Posterior vena cava (tissue), 2 donors: Measurements from ENCODE around the gene HYCC2. TPM values are rescaled to one million over a fixed set of nuclear protein-coding genes. Genes with fewer than 3 reads are reported as not detected.
"Not testable (repeated sequence)": the region's sequence is repeated elsewhere in the genome, so short reads cannot be mapped to it uniquely, and the experiment has no call there.

Source experiments
- DNase-seq: peaks from one replicate; pipeline ENCODE4 v3.0.0-alpha.2; 2020; ENCODE audit warnings: low spot score
- intact Hi-C, 2 donors: fragments of 100-400 bp; cut with DNase I; formaldehyde crosslinking; loops; one replicate each; pipeline versions ENCODE4 v1.14.1 to v1.14.2; 2022 to 2023
- total RNA-seq, 2 donors: library from RNA; stranded (reverse); fragmentation: NEBNext Ultra II Directional; extraction: Animal tissue kit (Norgen Biotek cat#: 25700); gene quantifications; one replicate each; pipeline ENCODE4 v1.2.1, GENCODE V29; 2021
- donor health status: DM: yes; HTN: yes; CAD: no.
- donor health status: DM: yes; HTN: yes; CAD: no.

HYCC2 gene
- total RNA-seq, 2 donors from 2014 or later = 21.2 to 21.5 TPM

DNA sequence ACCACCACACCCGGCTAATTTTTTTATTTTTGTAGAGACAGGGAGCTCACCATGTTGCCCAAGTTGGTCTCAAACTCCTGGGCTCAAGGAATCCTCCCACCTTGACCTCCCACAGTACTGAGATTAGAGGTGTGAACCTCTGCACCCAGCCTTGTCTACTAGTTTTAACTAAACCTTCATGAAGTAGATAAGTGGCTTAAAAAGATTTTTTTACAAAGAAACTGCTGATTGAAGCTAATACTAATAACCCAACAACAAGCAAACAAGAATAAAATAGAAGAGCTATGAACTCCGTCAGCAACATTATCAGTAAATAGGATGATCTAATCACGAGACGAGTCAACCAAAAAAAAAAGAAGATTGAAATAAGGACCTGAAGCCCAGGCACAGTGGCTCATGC, 19.1 kb upstream of the HYCC2 start:
- intact Hi-C loops = no loop called here
- no peak for DNase-seq

DNA sequence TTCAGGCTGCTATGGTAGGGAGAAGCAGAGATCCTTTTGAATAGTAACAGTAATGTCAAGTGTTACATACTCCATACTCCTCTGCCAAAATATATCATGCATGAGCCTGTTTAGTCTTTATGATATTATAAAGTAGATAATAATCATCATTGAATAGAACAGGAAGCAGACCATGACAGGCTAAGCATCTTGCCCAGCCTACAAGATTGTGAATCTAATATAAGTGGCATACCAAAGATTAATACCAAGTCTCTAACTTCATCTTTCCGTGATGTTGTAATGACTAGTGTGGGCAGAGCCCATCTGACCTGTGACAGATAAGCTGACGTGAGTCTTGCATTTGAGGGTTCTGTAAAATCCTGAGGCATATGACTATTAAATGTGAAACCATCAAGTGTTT, 13.4 kb upstream of the HYCC2 start:
- intact Hi-C loops = no loop called here
- DNase-seq = no peak

DNA sequence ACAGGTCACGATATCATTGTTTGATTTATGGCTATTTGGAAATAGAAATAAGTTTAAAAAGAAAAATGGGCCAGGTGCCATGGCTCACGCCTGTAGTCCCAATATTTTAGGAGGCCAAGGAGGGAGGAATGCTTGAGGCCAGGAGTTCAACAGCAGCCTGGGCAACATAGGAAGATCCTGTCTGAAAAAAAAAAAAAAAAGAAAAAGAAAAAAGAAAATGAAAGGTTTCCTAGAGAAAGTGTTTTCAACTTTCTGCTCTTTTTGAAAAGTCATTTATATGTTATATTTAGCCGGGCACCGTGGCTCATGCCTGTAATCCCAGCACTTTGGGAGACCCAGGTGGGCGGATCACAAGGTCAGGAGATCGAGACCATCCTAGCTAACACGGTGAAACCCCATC, 3.5 kb upstream of the HYCC2 start:
- intact Hi-C loops = no loop called here
- DNase-seq = no peak

DNA sequence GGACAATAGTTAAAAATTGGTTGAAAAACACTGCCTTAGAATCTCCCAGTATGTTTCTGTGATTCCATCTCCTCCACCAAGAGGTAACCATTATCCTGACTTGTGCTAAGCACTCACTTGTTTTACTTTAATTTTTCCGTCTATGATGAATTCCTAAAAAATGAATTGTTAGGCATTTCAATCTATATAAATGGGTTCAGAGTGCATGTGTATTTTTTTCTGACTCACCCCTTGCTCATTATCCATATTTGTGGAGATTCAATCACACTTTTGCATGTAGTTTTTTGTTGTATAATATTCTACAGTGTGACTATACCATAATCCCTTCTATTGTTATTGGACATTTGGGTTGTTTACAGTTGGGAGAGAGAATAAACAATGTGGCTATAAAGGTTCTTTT, 1.6 kb upstream of the HYCC2 start:
- DNase-seq = no peak
- intact Hi-C loops = no loop called here

DNA sequence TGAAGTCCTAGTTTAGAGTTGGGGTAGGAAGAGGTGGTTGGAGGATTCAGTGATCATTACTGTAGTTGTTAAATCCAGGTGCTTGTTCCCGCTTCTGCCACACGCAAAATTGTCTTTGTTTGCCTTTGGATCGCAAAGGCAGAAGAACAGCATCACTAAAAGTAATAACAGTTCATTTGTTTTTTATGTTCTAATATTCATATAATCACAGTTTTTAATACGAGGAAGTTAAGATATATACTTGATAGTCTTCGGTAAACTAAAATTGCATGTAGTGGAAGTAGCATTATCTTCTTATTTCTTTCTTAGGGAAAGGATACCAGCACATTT, 695 bp upstream of the HYCC2 start:
- no peak for DNase-seq
- intact Hi-C loops = no loop called here

DNA sequence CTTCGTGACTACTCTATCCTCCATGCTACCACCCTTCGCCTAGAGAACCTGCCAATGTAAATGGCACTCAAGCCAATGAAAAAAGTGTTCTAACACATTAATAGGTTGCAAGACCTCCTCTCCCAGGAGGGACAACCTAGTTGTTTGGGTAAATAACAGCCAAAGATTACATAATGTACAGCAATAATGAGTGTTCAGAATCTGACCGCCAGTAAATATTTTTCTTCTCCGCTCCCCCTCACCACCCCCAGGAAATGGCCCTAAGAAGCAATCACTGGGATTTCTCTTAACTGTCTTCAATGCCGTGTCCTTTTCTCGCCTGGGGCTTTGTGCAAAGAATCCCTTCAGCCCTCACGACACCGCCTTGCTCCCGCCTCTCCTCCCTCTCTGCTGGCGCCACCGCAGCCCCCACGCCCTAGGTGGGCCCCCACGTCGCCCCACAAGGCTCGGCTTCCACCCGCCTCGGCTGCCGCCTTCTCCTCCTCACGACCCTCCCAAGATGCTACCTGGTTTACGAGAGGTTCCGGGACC, 458 bp downstream of the HYCC2 start:
- DNase-seq = no peak
- intact Hi-C loops = no loop called here

DNA sequence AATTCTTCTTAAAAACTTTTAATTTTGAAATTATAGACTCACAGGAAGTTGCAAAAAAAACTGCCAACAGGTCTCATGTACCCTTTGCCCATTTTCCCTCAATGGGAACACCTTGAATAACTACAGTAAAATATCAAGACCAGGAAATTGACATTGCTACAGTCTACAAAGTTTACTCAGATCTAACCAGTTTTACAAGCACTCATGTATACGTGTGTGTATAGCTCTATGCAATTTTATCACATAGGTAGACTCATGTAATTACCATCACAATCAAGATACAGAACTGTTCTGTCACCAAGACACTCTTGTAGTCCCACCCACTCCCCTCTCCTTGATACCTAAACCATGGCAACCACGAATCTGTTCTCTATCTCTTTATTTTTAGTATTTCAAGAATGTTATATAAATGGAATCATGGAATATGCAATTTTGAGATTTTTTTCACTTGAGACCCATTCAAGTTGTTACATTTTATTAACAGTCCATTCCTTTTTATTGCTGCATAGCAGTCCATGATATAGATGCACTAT, 6.6 kb downstream of the HYCC2 start:
- intact Hi-C loops = no loop called here
- DNase-seq = no peak

DNA sequence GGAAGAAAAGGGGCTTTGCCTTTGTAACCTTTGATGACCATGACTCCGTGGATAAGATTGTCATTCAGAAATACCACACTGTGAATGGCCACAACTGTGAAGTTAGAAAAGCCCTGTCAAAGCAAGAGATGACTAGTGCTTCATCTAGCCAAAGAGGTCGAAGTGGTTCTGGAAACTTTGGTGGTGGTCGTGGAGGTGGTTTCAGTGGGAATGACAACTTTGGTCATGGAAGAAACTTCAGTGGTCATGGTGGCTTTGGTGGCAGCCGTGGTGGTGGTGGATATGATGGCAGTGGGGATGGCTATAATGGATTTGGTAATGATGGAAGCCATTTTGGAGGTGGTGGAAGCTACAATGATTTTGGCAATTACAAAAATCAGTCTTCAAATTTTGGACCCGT, 8.0 kb downstream of the HYCC2 start:
- intact Hi-C loops = not testable (repeated sequence)

DNA sequence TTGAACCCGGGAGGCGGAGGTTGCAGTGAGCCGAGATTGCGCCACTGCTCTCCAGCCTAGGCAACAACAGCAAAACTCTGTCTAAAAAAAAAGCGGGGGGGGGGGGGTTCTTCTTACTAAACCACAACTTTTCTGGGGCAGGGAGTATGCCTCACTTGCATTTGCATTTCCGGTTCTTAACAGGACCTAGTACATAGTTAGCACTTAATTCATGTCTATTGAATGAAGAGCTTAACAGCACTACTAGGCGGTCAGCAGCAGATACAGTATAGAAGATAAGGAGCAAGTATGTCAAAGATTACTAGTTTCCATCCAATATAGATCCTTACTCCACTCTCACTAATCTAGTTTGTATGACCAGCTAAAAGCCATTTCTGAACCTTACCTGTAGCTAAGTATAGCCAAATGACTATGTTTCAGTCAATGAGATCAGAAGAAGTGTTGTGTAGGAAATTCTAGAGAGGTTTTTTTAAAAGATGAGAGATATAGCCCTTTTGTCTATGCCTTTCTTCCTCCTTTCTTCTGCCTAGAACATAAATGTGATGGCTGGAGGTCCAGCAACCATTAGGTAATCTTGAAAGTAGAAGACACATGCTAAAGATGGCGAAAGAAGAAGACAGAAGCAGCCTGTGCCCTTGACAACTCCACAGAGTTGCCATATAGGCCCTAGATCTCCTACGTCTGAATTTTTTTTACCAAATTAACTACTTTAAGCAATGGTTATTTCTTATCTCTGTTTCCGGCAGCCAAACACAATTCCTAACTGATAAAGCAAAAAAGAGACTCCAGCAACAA, 11.3 kb downstream of the HYCC2 start:
- DNase-seq = no peak
- intact Hi-C loops = no loop called here

More for the DNA sequence above, 8.0 kb downstream of the HYCC2 start:
- not testable (repeated sequence) for DNase-seq

DNA sequence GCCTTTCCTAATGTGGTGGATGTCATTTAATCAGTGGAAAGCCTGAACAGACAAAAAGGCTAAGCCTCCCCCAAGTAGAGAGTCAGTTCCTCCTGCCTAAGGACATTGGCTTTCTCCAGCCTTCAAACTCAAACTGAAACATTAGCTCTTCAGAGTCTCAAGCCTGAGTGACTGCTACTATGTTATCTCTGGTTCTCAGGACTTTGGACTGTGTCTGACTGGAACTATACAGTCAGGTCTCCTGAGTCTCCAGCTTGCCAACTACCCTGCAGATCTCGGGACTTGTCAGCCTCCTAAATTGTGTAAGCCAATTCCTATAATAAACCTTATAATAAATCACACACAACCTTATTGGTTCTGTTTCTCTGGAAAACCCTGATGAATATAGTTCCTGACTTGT, 12.6 kb downstream of the HYCC2 start:
- no peak for DNase-seq
- intact Hi-C loops = no loop called here

DNA sequence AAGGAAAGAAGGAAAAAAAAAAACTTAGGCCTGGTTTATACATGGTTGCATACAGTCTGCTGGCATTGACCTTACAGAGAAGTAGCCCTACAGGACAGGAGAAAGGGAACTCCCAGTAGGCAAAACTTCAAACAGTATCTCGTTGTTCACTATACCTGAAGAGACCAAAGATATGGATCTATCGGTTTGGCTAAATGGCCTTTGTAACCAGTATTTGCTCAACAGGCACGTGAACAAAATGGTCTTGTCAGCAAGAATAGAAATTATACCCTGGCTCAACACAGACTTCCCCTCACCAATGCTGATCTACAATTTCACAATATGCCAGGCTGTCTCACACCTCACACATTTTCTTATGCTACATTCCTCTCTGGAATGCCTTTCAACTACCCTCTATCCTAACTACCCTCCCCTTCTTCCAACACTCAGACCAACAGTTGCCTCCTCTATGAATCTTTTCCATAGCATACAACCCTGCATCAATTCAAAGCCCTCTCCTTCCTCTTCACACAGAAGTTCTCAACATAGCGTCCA, 13.7 kb downstream of the HYCC2 start:
- no peak for DNase-seq
- intact Hi-C loops = no loop called here

DNA sequence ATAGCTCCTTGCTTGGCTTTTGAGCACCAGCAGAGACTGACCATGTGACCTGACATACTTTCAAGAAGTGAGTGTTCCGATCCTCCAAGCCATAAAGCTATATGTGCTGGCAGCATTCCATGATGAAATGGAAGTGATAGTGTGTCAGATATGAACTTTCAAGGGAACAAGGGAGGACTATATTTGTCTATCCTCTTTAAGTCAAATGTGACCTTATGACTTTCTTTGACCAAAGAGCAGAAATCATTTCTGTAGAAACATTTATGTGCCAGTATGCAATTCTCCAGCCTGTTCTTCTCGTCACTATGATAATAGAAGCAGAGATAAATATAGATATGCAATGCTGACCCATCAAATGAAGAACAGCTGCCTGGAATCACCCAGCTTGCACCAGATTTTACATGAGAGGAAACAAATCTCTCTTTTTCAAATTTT, 14.4 kb downstream of the HYCC2 start:
- no peak for DNase-seq

DNA sequence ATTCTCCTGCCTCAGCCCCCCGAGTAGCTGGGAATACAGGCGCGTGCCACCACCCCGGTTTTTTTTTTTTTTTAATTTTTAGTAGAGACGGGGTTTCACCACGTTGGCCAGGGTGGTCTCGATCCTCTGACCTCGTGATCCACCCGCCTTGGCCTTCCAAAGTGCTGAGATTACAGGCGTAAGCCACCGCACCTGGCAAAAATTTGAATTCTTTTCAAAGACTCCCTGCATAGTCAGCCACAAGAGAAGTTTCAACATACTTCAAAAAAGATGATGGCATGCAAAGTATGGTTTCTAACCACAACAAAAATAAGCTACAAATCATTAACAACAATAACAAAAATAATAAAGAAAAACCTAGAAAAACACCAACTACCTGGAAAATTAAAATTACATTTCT, 22.0 kb downstream of the HYCC2 start:
- intact Hi-C loops = no loop called here
- DNase-seq = no peak

More for the DNA sequence above, 14.4 kb downstream of the HYCC2 start:
- intact Hi-C loops = no loop called here

DNA sequence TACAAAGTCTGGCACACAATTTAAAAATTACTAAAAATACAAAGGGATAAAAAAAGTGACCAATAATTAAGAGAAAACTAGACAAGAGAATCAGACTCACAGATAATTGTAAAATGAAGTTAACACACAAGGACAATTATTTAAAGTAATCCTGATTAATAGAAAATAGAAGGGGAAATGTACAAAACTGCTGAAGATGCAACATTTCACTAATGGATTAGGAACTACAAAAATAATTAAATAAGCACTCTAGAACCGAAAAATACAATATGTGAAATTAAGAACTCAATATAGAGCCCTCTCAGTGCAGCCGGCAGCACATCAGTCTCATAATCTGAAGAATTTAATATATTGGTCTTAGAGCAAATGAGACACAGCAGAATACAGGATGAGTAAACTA, 24.6 kb downstream of the HYCC2 start:
- intact Hi-C loops = no loop called here
- no peak for DNase-seq

DNA sequence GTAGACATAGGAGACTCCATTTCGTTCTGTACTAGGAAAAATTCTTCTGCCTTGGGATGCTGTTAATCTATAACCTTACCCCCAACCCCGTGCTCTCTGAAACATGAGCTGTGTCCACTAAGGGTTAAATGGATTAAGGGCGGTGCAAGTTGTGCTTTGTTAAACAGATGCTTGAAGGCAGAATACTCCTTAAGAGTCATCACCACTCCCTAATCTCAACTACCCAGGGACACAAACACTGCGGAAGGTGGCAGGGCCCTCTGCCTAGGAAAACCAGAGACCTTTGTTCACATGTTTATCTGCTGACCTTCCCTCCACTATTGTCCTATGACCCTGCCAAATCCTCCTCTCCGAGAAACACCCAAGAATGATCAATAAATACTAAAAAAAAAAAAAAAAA, 28.4 kb downstream of the HYCC2 start:
- DNase-seq, intact Hi-C loops: not testable (repeated sequence)

DNA sequence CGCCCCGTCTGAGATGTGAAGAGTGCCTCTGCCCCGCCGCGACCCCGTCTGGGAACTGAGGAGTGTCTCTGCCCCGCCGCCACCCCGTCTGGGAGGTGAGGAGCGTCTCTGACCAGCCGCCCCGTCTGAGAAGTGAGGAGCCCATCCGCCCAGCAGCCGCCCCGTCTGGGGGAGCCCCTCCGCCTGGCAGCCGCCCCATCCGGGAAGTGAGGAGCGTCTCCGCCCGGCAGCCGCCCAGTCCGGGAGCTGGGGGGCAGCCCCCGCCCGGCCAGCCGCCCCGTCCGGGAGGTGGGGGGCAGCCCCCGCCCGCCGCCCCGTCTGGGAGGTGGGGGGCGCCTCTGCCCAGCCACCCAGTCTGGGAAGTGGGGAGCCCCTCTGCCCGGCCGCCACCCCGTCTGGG, 29.0 kb downstream of the HYCC2 start:
- DNase-seq, intact Hi-C loops: not testable (repeated sequence)

DNA sequence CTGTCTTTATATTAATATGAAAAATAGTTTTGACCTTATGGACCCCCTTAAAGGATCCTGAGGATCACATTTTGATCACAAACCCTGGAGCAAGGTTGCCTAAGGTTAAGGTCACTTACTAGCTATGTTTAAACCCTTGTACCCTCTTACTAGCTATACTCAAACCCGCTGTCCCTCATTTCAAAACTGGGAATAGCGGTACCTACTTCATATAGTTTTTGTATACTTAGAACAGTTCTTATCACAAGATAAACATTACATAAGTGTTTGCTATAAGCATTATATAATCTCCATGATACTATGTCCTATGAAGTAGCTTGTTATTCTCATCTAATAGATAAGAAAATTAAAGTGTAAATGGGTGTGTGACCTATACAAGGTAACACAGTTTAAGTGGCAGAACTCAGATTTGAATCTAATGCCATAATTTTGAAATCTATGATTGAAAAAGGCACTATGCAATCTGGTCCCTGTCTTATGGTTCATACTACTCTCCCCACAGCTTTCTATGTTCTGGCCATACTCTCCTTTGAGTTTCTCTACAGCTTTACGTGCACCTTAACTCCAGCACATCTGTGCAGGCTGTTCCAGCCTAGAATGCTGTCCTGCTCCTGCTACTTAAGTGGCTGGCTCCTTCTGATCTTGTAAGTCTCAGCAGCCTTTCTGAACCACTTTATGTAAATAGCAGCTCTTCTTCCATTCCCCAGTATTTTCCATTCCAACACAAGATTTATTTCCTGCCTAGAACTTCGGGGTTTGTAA, 30.4 kb downstream of the HYCC2 start:
- intact Hi-C loops = no loop called here
- no peak for DNase-seq

DNA sequence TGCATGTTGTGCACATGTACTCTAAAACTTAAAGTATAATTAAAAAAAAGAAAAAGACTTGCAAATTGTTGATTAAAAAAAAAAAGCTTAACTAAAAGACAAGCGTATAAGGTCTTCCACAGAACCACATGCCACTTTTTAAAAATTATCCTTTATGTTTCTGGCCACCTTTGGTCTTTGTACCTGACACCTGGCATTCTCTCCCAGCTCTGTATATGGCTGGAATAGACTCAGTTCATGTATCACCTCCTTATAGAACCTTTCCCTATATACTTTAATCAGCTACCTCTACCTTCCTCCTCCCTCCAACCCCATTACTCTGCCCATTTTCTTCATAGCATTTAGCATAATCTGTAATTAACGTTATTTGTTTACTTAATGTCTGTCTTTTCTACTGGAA, 32.6 kb downstream of the HYCC2 start:
- DNase-seq = no peak
- intact Hi-C loops = no loop called here

DNA sequence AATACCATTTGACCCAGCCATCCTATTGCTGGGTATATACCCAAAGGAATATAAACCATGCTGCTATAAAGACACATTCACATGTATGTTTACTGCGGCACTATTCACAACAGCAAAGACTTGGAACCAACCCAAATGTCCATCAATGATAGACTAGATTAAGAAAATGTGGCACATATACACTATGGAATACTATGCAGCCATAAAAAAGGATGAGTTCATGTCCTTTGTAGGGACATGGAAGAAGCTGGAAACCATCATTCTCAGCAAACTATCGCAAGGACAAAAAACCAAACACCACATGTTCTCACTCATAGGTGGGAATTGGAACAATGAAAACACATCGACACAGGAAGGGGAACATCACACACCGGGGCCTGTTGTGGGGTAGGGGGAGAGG, 33.1 kb downstream of the HYCC2 start:
- DNase-seq, intact Hi-C loops: not testable (repeated sequence)

DNA sequence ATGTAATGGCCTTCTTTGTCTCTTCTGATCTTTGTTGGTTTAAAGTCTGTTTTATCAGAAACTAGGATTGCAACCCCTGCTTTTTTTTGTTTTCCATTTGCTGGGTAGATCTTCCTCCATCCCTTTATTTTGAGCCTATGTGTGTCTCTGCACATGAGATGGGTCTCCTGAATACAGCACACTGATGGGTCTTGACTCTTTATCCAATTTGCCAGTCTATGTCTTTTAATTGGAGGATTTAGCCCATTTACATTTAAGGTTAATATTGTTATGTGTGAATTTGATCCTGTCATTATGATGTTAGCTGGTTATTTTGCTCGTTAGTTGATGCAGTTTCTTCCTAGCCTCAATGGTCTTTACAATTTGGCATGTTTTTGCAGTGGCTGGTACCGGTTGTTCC, 37.1 kb downstream of the HYCC2 start:
- DNase-seq, intact Hi-C loops: not testable (repeated sequence)
